ENCODE results near the gene CFAP57. TPM values are rescaled to one million over a fixed set of nuclear protein-coding genes. Genes with fewer than 3 reads are reported as not detected.
A peak's percentile ranks its signal among the peaks of the same experiment; 100 is the strongest.

The CFAP57 gene
- total RNA-seq, 4 donors from 2014 or later: 0.19 to 0.38 (median 0.24) TPM

- TF ChIP-seq CTCF (IDR thresholded peaks at IDR 0.05) (no peak), POLR2A (IDR thresholded peaks at IDR 0.05) (no peak)
- no peak overlapping the region for H3K4me3 ChIP-seq (ENCODE audit: low read depth, poor library complexity, severe bottlenecking)
- DNase-seq (ENCODE audit: low spot score in 2 of 2): peak in 1 of 2 donors; percentile 83
- intact Hi-C loops (cut with DNase I; ENCODE audit: low total_unique reads): no loop called here
- 50 to 52% methylated on average over 7 to 9 of the region's 9 CpGs for WGBS, 2 donors
Measured at GRCh38 chr1:43235451-43236121, 63.5 kb downstream of the CFAP57 start.

GRCh38 chr1:43237121-43237520, 65.0 kb downstream of the CFAP57 start:
- intact Hi-C loops (cut with DNase I; ENCODE audit: low total_unique reads): no loop called here
- DNase-seq (ENCODE audit: low spot score in 2 of 2): no peak

GRCh38 chr1:43238085-43238484, 66.0 kb downstream of the CFAP57 start:
- peak; percentile 46 to 84 for DNase-seq (ENCODE audit: low spot score in 2 of 2)
- TF ChIP-seq POLR2A (IDR thresholded peaks at IDR 0.05) (no peak), CTCF (IDR thresholded peaks at IDR 0.05) (no peak)
- intact Hi-C loops (cut with DNase I; ENCODE audit: low total_unique reads): no loop called here
- H3K4me3 ChIP-seq (ENCODE audit: low read depth, poor library complexity, severe bottlenecking): no peak overlapping the region
- WGBS, 2 donors: 23 to 26% methylated on average over 5 of the region's 5 CpGs

More at GRCh38 chr1:43237121-43237520, 65.0 kb downstream of the CFAP57 start:
- H3K4me3 ChIP-seq (ENCODE audit: low read depth, poor library complexity, severe bottlenecking): no peak overlapping the region
- WGBS, 2 donors: 54% methylated on average over 1 of the region's 1 CpG
- TF ChIP-seq CTCF (IDR thresholded peaks at IDR 0.05) (no peak), POLR2A (IDR thresholded peaks at IDR 0.05) (no peak)

GRCh38 chr1:43238991-43239469, 66.9 kb downstream of the CFAP57 start:
- 69 to 71% methylated on average over 3 of the region's 3 CpGs for WGBS, 2 donors

GRCh38 chr1:43239484-43239883, 67.4 kb downstream of the CFAP57 start:
- DNase-seq (ENCODE audit: low spot score in 2 of 2): no peak
- no peak for TF ChIP-seq CTCF (IDR thresholded peaks at IDR 0.05)
- no peak for TF ChIP-seq POLR2A (IDR thresholded peaks at IDR 0.05)
- intact Hi-C loops (cut with DNase I; ENCODE audit: low total_unique reads): no loop called here
- 74 to 80% methylated on average over 3 of the region's 3 CpGs for WGBS, 2 donors
- no peak overlapping the region for H3K4me3 ChIP-seq (ENCODE audit: low read depth, poor library complexity, severe bottlenecking)

More at GRCh38 chr1:43238991-43239469, 66.9 kb downstream of the CFAP57 start:
- H3K4me3 ChIP-seq (ENCODE audit: low read depth, poor library complexity, severe bottlenecking): no peak overlapping the region
- intact Hi-C loops (cut with DNase I; ENCODE audit: low total_unique reads): no loop called here
- peak in 1 of 2 donors; percentile 79 for DNase-seq (ENCODE audit: low spot score in 2 of 2)
- TF ChIP-seq POLR2A (IDR thresholded peaks at IDR 0.05) (no peak), CTCF (IDR thresholded peaks at IDR 0.05) (no peak)
